HCT116 (cell line): ENCODE measurements around the gene MYL3. TPM values are rescaled to one million over a fixed set of nuclear protein-coding genes. Genes with fewer than 3 reads are reported as not detected.

Experiments used
- ATAC-seq: fragments of 200-7000 bp; cut with Tn5 transposase; 2 replicates; pipeline ENCODE4 v1.9.1; 2020; ENCODE audit warnings: mild to moderate bottlenecking, moderate library complexity
- BruUV-seq: library from RNA; stranded (reverse); fragments of 400-500 nt; replicated peaks from 2 replicates; lab custom pipeline; 2021; lab: Mats Ljungman, UMichigan
- CTCF ChIA-PET: fragments of 300-600 bp; sonication (Branson Sonifier 250); formaldehyde crosslinking; loops from one replicate; lab custom pipeline; 2021; ENCODE audit warnings: antibody characterized with exemption; lab: Charles Lee
- POLR2A ChIA-PET: fragments of 300-600, 350-600 bp; sonication (Branson Sonifier 250); formaldehyde crosslinking; loops from one replicate; lab custom pipeline; 2021; ENCODE audit warnings: antibody characterized with exemption; lab: Charles Lee
- RAD21 ChIA-PET, 2 experiments: fragments of 300-600 bp; sonication (Branson Sonifier 250); formaldehyde crosslinking; loops; one replicate each; lab custom pipeline; 2023; ENCODE audit warnings: low total read pairs in 2 of 2; ENCODE audit not compliant: uncharacterized antibody in 2 of 2, unreplicated experiment in 2 of 2, low non-redundant PET in 1 of 2; lab: Charles Lee
- DNase-seq: peaks from one replicate; pipeline ENCODE4 v3.0.0-alpha.2; 2010; ENCODE audit warnings: low read depth, low spot score
- H2AFZ ChIP-seq: fragments of 200-600 bp; shearing (Covaris generic), sonication (generic); 2 replicates; pipeline ENCODE4 v1.6.1; 2017; ENCODE audit warnings: low read depth, mixed run types, mixed read lengths, antibody characterized with exemption, low read length; ENCODE audit not compliant: poor library complexity, severe bottlenecking
- H3K27ac ChIP-seq: 2 replicates; pipeline ENCODE4 v1.5.1; 2012; ENCODE audit warnings: low read depth, low read length
- H3K27me3 ChIP-seq: fragments of 200-600 bp; sonication (generic); 2 replicates; pipeline ENCODE4 v1.6.1; 2016; ENCODE audit warnings: mixed run types, low read length, mixed read lengths; ENCODE audit not compliant: insufficient read depth
- H3K36me3 ChIP-seq, 2 experiments: fragments of 200-500 bp in 1 of 2; fragments of 200-600 bp in 1 of 2; sonication (Bioruptor generic) in 1 of 2; sonication (generic) in 1 of 2; 2 replicates each; pipeline versions ENCODE4 v1.5.1 to v1.6.1; 2014 to 2016; ENCODE audit warnings: low read length in 2 of 2, inconsistent platforms in 1 of 2, mixed read lengths in 1 of 2, mixed run types in 1 of 2; ENCODE audit not compliant: insufficient read depth in 2 of 2, control insufficient read depth in 1 of 2
- H3K4me1 ChIP-seq, 2 experiments: fragments of 200-600 bp in 1 of 2; sonication (generic) in 1 of 2; 2 replicates each; pipeline versions ENCODE4 v1.5.1 to v1.6.1; 2012 to 2017; ENCODE audit warnings: low read length in 2 of 2, inconsistent platforms in 1 of 2, mild to moderate bottlenecking in 1 of 2, mixed read lengths in 1 of 2, mixed run types in 1 of 2, moderate library complexity in 1 of 2; ENCODE audit not compliant: insufficient read depth in 2 of 2, control insufficient read depth in 1 of 2
- H3K4me2 ChIP-seq: fragments of 200-600 bp; sonication (generic); 2 replicates; pipeline ENCODE4 v1.6.1; 2017; ENCODE audit warnings: mixed run types, low read length, mixed read lengths
- H3K4me3 ChIP-seq, 2 experiments: fragments of 200-600 bp in 1 of 2; sonication (generic) in 1 of 2; replicated peaks in 1 of 2; 2 replicates each; pipeline ENCODE4 v1.5.1; 2011 to 2016; ENCODE audit warnings: low read length in 2 of 2, control low read depth in 1 of 2, low read depth in 1 of 2, mild to moderate bottlenecking in 1 of 2, mixed read lengths in 1 of 2, mixed run types in 1 of 2
- H3K79me2 ChIP-seq: fragments of 200-600 bp; sonication (generic); 2 replicates; pipeline ENCODE4 v1.6.1; 2017; ENCODE audit warnings: mild to moderate bottlenecking, mixed run types, low read length, moderate library complexity, mixed read lengths; ENCODE audit not compliant: insufficient read depth
- H3K9ac ChIP-seq: fragments of 200-600 bp; sonication (generic); 2 replicates; pipeline ENCODE4 v1.6.1; 2016; ENCODE audit warnings: low read length, mixed read lengths
- H3K9me2 ChIP-seq: fragments of 200-600 bp; sonication (generic), shearing (Covaris generic); 2 replicates; pipeline ENCODE4 v1.6.1; 2017; ENCODE audit warnings: mixed run types, mild to moderate bottlenecking, moderate library complexity; ENCODE audit not compliant: insufficient read depth
- H3K9me3 ChIP-seq, 2 experiments: fragments of 200-500 bp in 1 of 2; fragments of 200-600 bp in 1 of 2; sonication (Bioruptor generic) in 1 of 2; sonication (generic) in 1 of 2; 2 replicates each; pipeline ENCODE4 v1.6.1; 2014 to 2017; ENCODE audit warnings: low read length in 2 of 2, mixed read lengths in 2 of 2, inconsistent platforms in 1 of 2, low read depth in 1 of 2, mild to moderate bottlenecking in 1 of 2, mixed run types in 1 of 2, moderate library complexity in 1 of 2; ENCODE audit not compliant: control insufficient read depth in 1 of 2, insufficient read depth in 1 of 2
- H4K20me1 ChIP-seq: fragments of 200-600 bp; sonication (generic), shearing (Covaris generic); 2 replicates; pipeline ENCODE4 v1.6.1; 2017; ENCODE audit warnings: mixed run types, mild to moderate bottlenecking, moderate library complexity; ENCODE audit not compliant: insufficient read depth
- CBX3 ChIP-seq: IDR thresholded peaks from 2 replicates; pipeline ENCODE4 v1.6.1; 2012; ENCODE audit warnings: low read depth
- EGR1 ChIP-seq: IDR thresholded peaks from 2 replicates; pipeline ENCODE4 v1.6.1; 2012; ENCODE audit warnings: low read depth
- ELF1 ChIP-seq: IDR thresholded peaks from 2 replicates; pipeline ENCODE4 v1.6.1; 2012; ENCODE audit warnings: low read depth, borderline replicate concordance
- EZH2 ChIP-seq: fragments of 200-600 bp; sonication (generic); IDR thresholded peaks from 2 replicates; pipeline ENCODE4 v1.6.1; 2017; ENCODE audit warnings: antibody characterized with exemption, mixed run types
- EZH2phosphoT487 ChIP-seq: fragments of 200-600 bp; IDR thresholded peaks from 2 replicates; pipeline ENCODE4 v1.6.1; 2018; ENCODE audit warnings: antibody characterized with exemption, borderline replicate concordance
- FOSL1 ChIP-seq: IDR thresholded peaks from 2 replicates; pipeline ENCODE4 v1.6.1; 2012; ENCODE audit warnings: low read depth
- JUND ChIP-seq: IDR thresholded peaks from 2 replicates; pipeline ENCODE4 v1.6.1; 2012
- MAX ChIP-seq: IDR thresholded peaks from 2 replicates; pipeline ENCODE4 v1.6.1; 2012
- POLR2AphosphoS5 ChIP-seq: IDR thresholded peaks from 2 replicates; pipeline ENCODE4 v1.6.1; 2011; ENCODE audit warnings: mild to moderate bottlenecking, low read depth, low read length, moderate library complexity
- RAD21 ChIP-seq: IDR thresholded peaks from 2 replicates; pipeline ENCODE4 v1.6.1; 2012; ENCODE audit warnings: low read depth, mild to moderate bottlenecking
- REST ChIP-seq: IDR thresholded peaks from 2 replicates; pipeline ENCODE4 v1.6.1; 2012; ENCODE audit warnings: low read depth
- SIN3A ChIP-seq: IDR thresholded peaks from 2 replicates; pipeline ENCODE4 v1.6.1; 2012; ENCODE audit warnings: low read depth
- SP1 ChIP-seq: IDR thresholded peaks from 2 replicates; pipeline ENCODE4 v1.6.1; 2012; ENCODE audit warnings: low read depth
- SRF ChIP-seq: IDR thresholded peaks from 2 replicates; pipeline ENCODE4 v1.6.1; 2012; ENCODE audit warnings: low read depth
- YY1 ChIP-seq: IDR thresholded peaks from 2 replicates; pipeline ENCODE4 v1.6.1; 2011; ENCODE audit warnings: low read length, low read depth, moderate library complexity, mild to moderate bottlenecking; ENCODE audit not compliant: insufficient replicate concordance; ENCODE audit errors: extremely low read depth
- ZFX ChIP-seq: fragments of 450-650 bp; IDR thresholded peaks from 2 replicates; pipeline ENCODE4 v1.6.1; 2017
- ZNF274 ChIP-seq: fragments of 200-500 bp; sonication (Bioruptor generic); IDR thresholded peaks from 2 replicates; pipeline ENCODE4 v1.6.1; 2014; ENCODE audit warnings: mild to moderate bottlenecking, low read depth, low read length, inconsistent platforms
- intact Hi-C: fragments of 100-400 bp; cut with micrococcal nuclease; formaldehyde crosslinking; loops from 2 replicates; pipeline ENCODE4 v1.10.0; 2022
- total RNA-seq: library from RNA; stranded (reverse); gene quantifications from one replicate; pipeline ENCODE4 v1.2.1, GENCODE V29; 2021; ENCODE audit not compliant: unreplicated experiment

Gene MYL3
- total RNA-seq, 1 experiment from 2014 or later: not detected

- H2AFZ ChIP-seq: no peak overlapping the region
- RAD21 ChIA-PET: no interaction called here
- H3K27me3 ChIP-seq: no peaks in the 10 kb centered on the region
- TF ChIP-seq ZNF274 (no peak), CBX3 (no peak), EZH2phosphoT487 (no peak), RAD21 (no peak), FOSL1 (no peak), EZH2 (no peak)
- no peak overlapping the region for H3K4me3 ChIP-seq
- H3K4me2 ChIP-seq: no peak overlapping the region
- no TSS peak for BruUV-seq
- ATAC-seq: no peak
- no peaks in the 10 kb centered on the region for H3K79me2 ChIP-seq
- POLR2A ChIA-PET: no interaction called here
- H3K27ac ChIP-seq: no peak overlapping the region
- CTCF ChIA-PET: interaction anchor here (0.7 to 2.0 kb wide), 4 partner anchors 13 to 466 kb away, joined by 3 to 7 read pairs (median 4); no protein-coding TSS in a partner anchor
- H3K9me2 ChIP-seq: no peaks in the 10 kb centered on the region
- no peak for DNase-seq
- intact Hi-C loops: loop anchor here (5.0 kb wide), 1 partner anchor 409 kb away; no protein-coding TSS in a partner anchor
- no peaks in the 10 kb centered on the region for H3K36me3 ChIP-seq
- H3K4me1 ChIP-seq: peaks cover 0 to 13% of the 10 kb centered on the region in 2 experiments; a peak in 2 of 4 replicates
- no peak overlapping the region for H3K9ac ChIP-seq
- no peaks in the 10 kb centered on the region for H4K20me1 ChIP-seq
- H3K9me3 ChIP-seq: no peaks in the 10 kb centered on the region
These were observed 33.1 kb upstream of the MYL3 start for GRCh38 chr3:46896386-46896785.

GRCh38 chr3:46895761-46896160 lies 32.5 kb upstream of the MYL3 start:
- Histone ChIP-seq H3K4me2 (no peak overlapping the region), H3K79me2 (no peaks in the 10 kb centered on the region), H3K4me1 (peaks cover 0 to 13% of the 10 kb centered on the region in 2 experiments; a peak in 2 of 4 replicates), H3K27me3 (no peaks in the 10 kb centered on the region), H4K20me1 (no peaks in the 10 kb centered on the region), H3K9ac (no peak overlapping the region), H2AFZ (no peak overlapping the region), H3K27ac (no peak overlapping the region), H3K9me2 (no peaks in the 10 kb centered on the region), H3K36me3 (no peaks in the 10 kb centered on the region), H3K9me3 (no peaks in the 10 kb centered on the region), H3K4me3 (no peak overlapping the region)
- CTCF ChIA-PET: interaction anchor here (0.7 to 2.0 kb wide), 6 partner anchors 14 to 466 kb away, joined by 3 to 7 read pairs (median 4); no protein-coding TSS in a partner anchor
- POLR2A ChIA-PET: no interaction called here
- intact Hi-C loops: loop anchor here (1.0 to 5.0 kb wide), 4 partner anchors 29 to 408 kb away; no protein-coding TSS in a partner anchor
- DNase-seq (no peak), ATAC-seq (no peak)
- RAD21 ChIA-PET: no interaction called here
- BruUV-seq: no TSS peak
- TF ChIP-seq POLR2AphosphoS5: no peak
- TF ChIP-seq CBX3: no peak
- no peak for TF ChIP-seq MAX
- no peak for TF ChIP-seq SP1
- no peak for TF ChIP-seq FOSL1
- TF ChIP-seq REST: no peak
- TF ChIP-seq ELF1: no peak
- no peak for TF ChIP-seq ZFX
- TF ChIP-seq SRF: no peak
- TF ChIP-seq JUND: no peak
- TF ChIP-seq YY1: no peak
- no peak for TF ChIP-seq SIN3A
- TF ChIP-seq EGR1: no peak
